Natural killer cell (primary cell): ENCODE measurements around the gene FUT8. TPM values are rescaled to one million over a fixed set of nuclear protein-coding genes. Genes with fewer than 3 reads are reported as not detected.
A peak's percentile ranks its signal among the peaks of the same experiment; 100 is the strongest.

Experiments used
- ATAC-seq, 3 donors: fragments of 150-1000 bp in 2 of 3; fragments of 200-7000 bp in 1 of 3; cut with Tn5 transposase; 1 replicate in 1 of 3; 2 replicates in 2 of 3; pipeline ENCODE4 v1.10.0; 2021; ENCODE audit warnings: mild to moderate bottlenecking in 2 of 3, moderate library complexity in 2 of 3
- DNase-seq, 2 donors: peaks; one replicate each; pipeline versions ENCODE4 v3.0.0 to v3.0.0-alpha.2; 2013 to 2021; ENCODE audit warnings: mixed read lengths in 1 of 2
- H3K27ac ChIP-seq: one replicate; pipeline ENCODE4 v1.5.1; 2013; ENCODE audit warnings: mild to moderate bottlenecking, low read length
- H3K27me3 ChIP-seq: one replicate; pipeline ENCODE4 v1.6.1; 2013; ENCODE audit warnings: low read length; ENCODE audit not compliant: control insufficient read depth, insufficient read depth
- H3K36me3 ChIP-seq: one replicate; pipeline ENCODE4 v1.6.1; 2013; ENCODE audit warnings: low read length; ENCODE audit not compliant: control insufficient read depth, insufficient read depth
- H3K4me1 ChIP-seq: one replicate; pipeline ENCODE4 v1.6.1; 2013; ENCODE audit warnings: low read length; ENCODE audit not compliant: control insufficient read depth, insufficient read depth
- H3K4me3 ChIP-seq: one replicate; pipeline ENCODE4 v1.5.1; 2013; ENCODE audit warnings: low read length
- H3K9me3 ChIP-seq: one replicate; pipeline ENCODE4 v1.6.1; 2013; ENCODE audit warnings: low read length; ENCODE audit not compliant: control insufficient read depth, insufficient read depth
- H3K27ac Mint-ChIP-seq, 2 donors: one replicate each; pipeline ENCODE4 v1.8.0; 2022; ENCODE audit warnings: mild to moderate bottlenecking in 2 of 2, mixed read lengths in 2 of 2, moderate library complexity in 1 of 2
- H3K27me3 Mint-ChIP-seq, 2 donors: one replicate each; pipeline ENCODE4 v1.8.0; 2022; ENCODE audit warnings: low read depth in 2 of 2, mixed read lengths in 2 of 2
- H3K36me3 Mint-ChIP-seq: one replicate; pipeline ENCODE4 v1.8.0; 2022; ENCODE audit warnings: mixed read lengths
- H3K4me1 Mint-ChIP-seq, 2 donors: one replicate each; pipeline ENCODE4 v1.8.0; 2022; ENCODE audit warnings: mixed read lengths in 2 of 2
- H3K4me3 Mint-ChIP-seq: one replicate; pipeline ENCODE4 v1.8.0; 2022; ENCODE audit warnings: mild to moderate bottlenecking, moderate library complexity, mixed read lengths
- H3K9me3 Mint-ChIP-seq, 2 donors: one replicate each; pipeline ENCODE4 v1.8.0; 2022; ENCODE audit warnings: mixed read lengths in 2 of 2
- CTCF ChIP-seq: fragments of 200-600 bp; IDR thresholded peaks from one replicate; pipeline ENCODE4 v1.8.0; 2022; ENCODE audit warnings: antibody characterized with exemption
- WGBS: methylation state at CpG from one replicate; pipeline ENCODE4 v1.1.7; 2013; ENCODE audit warnings: missing lambda C conversion rate; ENCODE audit not compliant: insufficient coverage; 5-methylcytosine and 5-hydroxymethylcytosine counted together
- intact Hi-C: fragments of 100-400 bp; cut with micrococcal nuclease; formaldehyde crosslinking; loops from one replicate; pipeline ENCODE4 v1.14.2; 2022
- total RNA-seq, 4 donors: library from RNA; stranded (reverse); fragments of 120-200 nt in 1 of 4; gene quantifications; one replicate each; pipeline versions ENCODE4 v1.2.3 to v1.2.4, GENCODE V29; 2013 to 2022

FUT8 gene
- total RNA-seq, 3 donors from 2014 or later (not counting 1 experiment from before 2014, with no cell fraction given) = 20.7 to 29.2 (median 21.2) TPM

GRCh38 chr14:65476273-65476941, 63.9 kb downstream of the FUT8 start:
- WGBS = 78% methylated on average over 1 of the region's 2 CpGs
- H3K4me1 ChIP-seq = no peaks in the 10 kb centered on the region
- H3K27ac Mint-ChIP-seq = peak overlapping the region in 1 of 2 donors; percentile 0
- H3K9me3 ChIP-seq = no peaks in the 10 kb centered on the region
- H3K27me3 Mint-ChIP-seq = no peaks in the 10 kb centered on the region
- no peak overlapping the region for H3K4me3 ChIP-seq
- no peak overlapping the region for H3K27ac ChIP-seq
- H3K4me3 Mint-ChIP-seq = no peak overlapping the region
- no peaks in the 10 kb centered on the region for H3K9me3 Mint-ChIP-seq
- no peaks in the 10 kb centered on the region for H3K27me3 ChIP-seq
- DNase-seq (no peak), ATAC-seq (peak in 1 of 3 donors; percentile 35)
- H3K36me3 Mint-ChIP-seq = no peaks in the 10 kb centered on the region
- peaks cover 28 to 50% of the 10 kb centered on the region in 2 donors for H3K4me1 Mint-ChIP-seq
- no peaks in the 10 kb centered on the region for H3K36me3 ChIP-seq
- intact Hi-C loops = no loop called here
- no peak for TF ChIP-seq CTCF

GRCh38 chr14:65476942-65477318, 64.4 kb downstream of the FUT8 start:
- H3K4me3 Mint-ChIP-seq = no peak overlapping the region
- peaks cover 34 to 47% of the 10 kb centered on the region in 2 donors for H3K4me1 Mint-ChIP-seq
- H3K4me1 ChIP-seq = no peaks in the 10 kb centered on the region
- ATAC-seq (no peak), DNase-seq (no peak)
- H3K27ac ChIP-seq = no peak overlapping the region
- no peaks in the 10 kb centered on the region for H3K9me3 ChIP-seq
- H3K27ac Mint-ChIP-seq = no peak overlapping the region
- intact Hi-C loops = no loop called here
- H3K9me3 Mint-ChIP-seq = no peaks in the 10 kb centered on the region
- no peak overlapping the region for H3K4me3 ChIP-seq
- H3K27me3 Mint-ChIP-seq = no peaks in the 10 kb centered on the region
- 75% methylated on average over 1 of the region's 1 CpG for WGBS
- no peaks in the 10 kb centered on the region for H3K36me3 Mint-ChIP-seq
- H3K36me3 ChIP-seq = no peaks in the 10 kb centered on the region
- no peak for TF ChIP-seq CTCF
- no peaks in the 10 kb centered on the region for H3K27me3 ChIP-seq

- no peaks in the 10 kb centered on the region for H3K36me3 ChIP-seq
- intact Hi-C loops = no loop called here
- H3K4me3 ChIP-seq = no peak overlapping the region
- H3K9me3 ChIP-seq = no peaks in the 10 kb centered on the region
- H3K9me3 Mint-ChIP-seq = no peaks in the 10 kb centered on the region
- no peak for TF ChIP-seq CTCF
- peaks cover 39 to 50% of the 10 kb centered on the region in 2 donors for H3K4me1 Mint-ChIP-seq
- no peak for DNase-seq
- H3K27me3 ChIP-seq = no peaks in the 10 kb centered on the region
- no CpG with 5 or more reads among the region's 4 CpGs for WGBS
- no peak for ATAC-seq
- no peak overlapping the region for H3K4me3 Mint-ChIP-seq
- H3K27ac Mint-ChIP-seq = peak overlapping the region; percentile 3 to 20
- no peaks in the 10 kb centered on the region for H3K27me3 Mint-ChIP-seq
- no peaks in the 10 kb centered on the region for H3K36me3 Mint-ChIP-seq
- H3K27ac ChIP-seq = no peak overlapping the region
- H3K4me1 ChIP-seq = no peaks in the 10 kb centered on the region
Observed at GRCh38 chr14:65478017-65478416, 65.5 kb downstream of the FUT8 start.

DNA sequence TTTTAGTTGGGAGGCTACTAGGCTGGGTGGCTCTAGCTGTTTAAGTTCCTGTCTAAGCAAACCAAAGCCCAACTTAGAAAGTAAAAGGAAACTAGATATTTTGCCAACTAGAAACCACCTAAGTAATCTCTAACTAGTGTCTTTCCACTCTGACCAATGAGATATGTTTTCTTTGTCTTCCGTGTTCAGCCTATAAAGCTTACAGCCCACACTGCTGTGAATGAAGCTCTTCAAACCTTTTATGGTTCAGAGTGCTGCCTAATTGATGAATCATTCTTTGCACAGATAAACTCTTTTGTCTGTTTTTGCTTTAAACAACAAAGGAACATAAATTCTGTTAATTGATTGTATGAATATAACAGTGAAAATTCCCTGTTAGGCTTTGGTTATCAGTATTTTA, 66.1 kb downstream of the FUT8 start:
- intact Hi-C loops = no loop called here
- 65% methylated on average over 1 of the region's 1 CpG for WGBS
- no peak overlapping the region for H3K4me3 Mint-ChIP-seq
- H3K27ac Mint-ChIP-seq = peak overlapping the region in 1 of 2 donors; percentile 3
- Histone ChIP-seq H3K27me3 (no peaks in the 10 kb centered on the region), H3K36me3 (no peaks in the 10 kb centered on the region), H3K4me1 (no peaks in the 10 kb centered on the region), H3K9me3 (no peaks in the 10 kb centered on the region), H3K27ac (no peak overlapping the region), H3K4me3 (no peak overlapping the region)
- peaks cover 39 to 50% of the 10 kb centered on the region in 2 donors for H3K4me1 Mint-ChIP-seq
- no peaks in the 10 kb centered on the region for H3K27me3 Mint-ChIP-seq
- TF ChIP-seq CTCF = no peak
- no peaks in the 10 kb centered on the region for H3K9me3 Mint-ChIP-seq
- peak in 1 of 2 donors; percentile 36 for DNase-seq
- ATAC-seq = peak; percentile 78 to 87 (median 78)
- H3K36me3 Mint-ChIP-seq = no peaks in the 10 kb centered on the region
